Stimulated activated CD4-positive, alpha-beta T cell treated with anti-CD3 and anti-CD28 coated beads, Interleukin-4, amount 100 ng/mL, for 48 hours (primary cell): ENCODE data around the gene SLX1A.
"Not testable (repeated sequence)": the region's sequence is repeated elsewhere in the genome, so short reads cannot be mapped to it uniquely, and the experiment has no call there.

Experiments used
- DNase-seq, 2 donors: peaks; one replicate each; pipeline ENCODE4 v3.0.0-alpha.2; 2020; ENCODE audit warnings: low read depth in 2 of 2

Gene SLX1A

GRCh38 chr16:30184096-30184890 is 9.4 kb upstream of the SLX1A start:
- peak; percentile 45 to 54 for DNase-seq

GRCh38 chr16:30184891-30185682 is 8.6 kb upstream of the SLX1A start:
- peak in 1 of 2 donors; percentile 22 for DNase-seq

GRCh38 chr16:30185683-30186421 is 7.8 kb upstream of the SLX1A start:
- DNase-seq: peak; percentile 65 to 75

GRCh38 chr16:30186444-30186781 is 7.3 kb upstream of the SLX1A start:
- no peak for DNase-seq

GRCh38 chr16:30186782-30187555 is 6.7 kb upstream of the SLX1A start:
- peak; percentile 88 to 92 for DNase-seq

- DNase-seq: no peak
Measured at GRCh38 chr16:30187556-30187865, 6.2 kb upstream of the SLX1A start.

GRCh38 chr16:30187971-30188561 is 5.6 kb upstream of the SLX1A start:
- no peak for DNase-seq

GRCh38 chr16:30191158-30191557 is 2.5 kb upstream of the SLX1A start:
- not testable (repeated sequence) for DNase-seq

GRCh38 chr16:30193098-30193497 is 577 bp upstream of the SLX1A start:
- not testable (repeated sequence) for DNase-seq

GRCh38 chr16:30194172-30194925 is 674 bp downstream of the SLX1A start:
- not testable (repeated sequence) for DNase-seq

GRCh38 chr16:30197001-30197400 is 3.3 kb downstream of the SLX1A start:
- not testable (repeated sequence) for DNase-seq

- DNase-seq: not testable (repeated sequence)
Measured at GRCh38 chr16:30199049-30199448, 5.4 kb downstream of the SLX1A start, which contains the start of gene SULT1A3. Gene SULT1A3 (plus strand): TSS chr16:30199255. CDS start chr16:30200729, 1,474 bp downstream.

- DNase-seq: not testable (repeated sequence)
Measured at GRCh38 chr16:30199608-30200343, 6.1 kb downstream of the SLX1A start.

- not testable (repeated sequence) for DNase-seq
Measured at GRCh38 chr16:30205541-30206236, 12.0 kb downstream of the SLX1A start.

- DNase-seq: not testable (repeated sequence)
Measured at GRCh38 chr16:30206252-30206651, 12.6 kb downstream of the SLX1A start.

- DNase-seq: not testable (repeated sequence)
Measured at GRCh38 chr16:30207063-30207704, 13.5 kb downstream of the SLX1A start.

GRCh38 chr16:30209032-30209431 is 15.4 kb downstream of the SLX1A start:
- DNase-seq: not testable (repeated sequence)

- not testable (repeated sequence) for DNase-seq
Measured at GRCh38 chr16:30211414-30211813, 17.7 kb downstream of the SLX1A start.
